HepG2 (cell line): ENCODE data around the gene KISS1. TPM values are rescaled to one million over a fixed set of nuclear protein-coding genes. Genes with fewer than 3 reads are reported as not detected.

Experiments used
- AHDC1 ChIP-seq: sonication (generic); formaldehyde crosslinking; IDR thresholded peaks from 2 replicates; pipeline ENCODE4 v1.5.1; 2020; ENCODE audit warnings: mild to moderate bottlenecking, missing genetic modification reagents, borderline replicate concordance
- CEBPG ChIP-seq: IDR thresholded peaks from 2 replicates; pipeline ENCODE4 v1.6.1; 2016
- CREB1 ChIP-seq, 2 experiments: fragments of 450-650 bp in 1 of 2; IDR thresholded peaks; 2 replicates each; pipeline ENCODE4 v1.6.1; 2016 to 2017; ENCODE audit warnings: control low read depth in 1 of 2, mild to moderate bottlenecking in 1 of 2, missing compliant biosample characterization in 1 of 2, missing genetic modification characterization in 1 of 2
- CREM ChIP-seq, 2 experiments: sonication (generic) in 1 of 2; formaldehyde crosslinking in 1 of 2; IDR thresholded peaks; 2 replicates each; pipeline versions ENCODE4 v1.4.0 to v1.6.1; 2016 to 2020; ENCODE audit warnings: antibody characterized with exemption in 1 of 2, mild to moderate bottlenecking in 1 of 2, missing genetic modification reagents in 1 of 2
- ELF3 ChIP-seq: IDR thresholded peaks from 2 replicates; pipeline ENCODE4 v1.6.1; 2016; ENCODE audit warnings: missing genetic modification reagents, missing compliant biosample characterization
- EP300 ChIP-seq, 3 experiments: sonication (generic) in 1 of 3; formaldehyde crosslinking in 1 of 3; IDR thresholded peaks; 2 replicates each; pipeline versions ENCODE4 v1.5.1 to v1.6.1; 2011 to 2020; ENCODE audit warnings: low read depth in 2 of 3, low read length in 2 of 3, borderline replicate concordance in 1 of 3, improper control_type of control experiment in 1 of 3, mild to moderate bottlenecking in 1 of 3, missing genetic modification reagents in 1 of 3, moderate library complexity in 1 of 3
- ETV5 ChIP-seq: IDR thresholded peaks from 2 replicates; pipeline ENCODE4 v1.6.1; 2018; ENCODE audit warnings: missing biosample characterization, missing genetic modification reagents, inconsistent platforms, borderline replicate concordance
- HMG20A ChIP-seq: IDR thresholded peaks from 2 replicates; pipeline ENCODE4 v1.6.1; 2016; ENCODE audit warnings: borderline replicate concordance
- MXD3 ChIP-seq: IDR thresholded peaks from 2 replicates; pipeline ENCODE4 v1.6.1; 2016; ENCODE audit warnings: mild to moderate bottlenecking, missing biosample characterization, missing genetic modification reagents
- NR2F1 ChIP-seq, 2 experiments: fragments of 450-650 bp in 1 of 2; formaldehyde crosslinking in 1 of 2; IDR thresholded peaks; 2 replicates each; pipeline versions ENCODE4 v1.5.0 to v1.6.1; 2016 to 2020; ENCODE audit warnings: mild to moderate bottlenecking in 1 of 2, missing compliant biosample characterization in 1 of 2, missing genetic modification reagents in 1 of 2, moderate library complexity in 1 of 2
- SNAI1 ChIP-seq: sonication (generic); formaldehyde crosslinking; IDR thresholded peaks from 2 replicates; pipeline ENCODE4 v1.5.0; 2020; ENCODE audit warnings: mild to moderate bottlenecking, missing genetic modification reagents, borderline replicate concordance
- SOX13 ChIP-seq, 3 experiments: fragments of 450-650 bp in 1 of 3; sonication (generic) in 1 of 3; formaldehyde crosslinking in 1 of 3; IDR thresholded peaks in 2 of 3; conservative IDR thresholded peaks in 1 of 3; 2 replicates each; pipeline versions ENCODE4 v1.5.0 to v1.6.1; 2016 to 2020; ENCODE audit warnings: antibody characterized with exemption in 1 of 3, mild to moderate bottlenecking in 1 of 3, missing compliant biosample characterization in 1 of 3, missing genetic modification reagents in 1 of 3, moderate library complexity in 1 of 3
- SOX6 ChIP-seq, 2 experiments: fragments of 450-650 bp in 1 of 2; sonication (generic) in 1 of 2; formaldehyde crosslinking in 1 of 2; IDR thresholded peaks; 2 replicates each; pipeline versions ENCODE4 v1.4.0 to v1.6.1; 2017 to 2020; ENCODE audit warnings: antibody characterized with exemption in 1 of 2, mild to moderate bottlenecking in 1 of 2, missing genetic modification reagents in 1 of 2
- TBL1XR1 ChIP-seq: fragments of 150-350 bp; IDR thresholded peaks from 2 replicates; pipeline ENCODE4 v1.6.1; 2014; ENCODE audit warnings: borderline replicate concordance, low read length; ENCODE audit not compliant: partially characterized antibody
- TCF7 ChIP-seq: sonication (generic); IDR thresholded peaks from 2 replicates; pipeline ENCODE4 v1.6.1; 2016; ENCODE audit warnings: antibody characterized with exemption, low read depth
- TEAD3 ChIP-seq: optimal IDR thresholded peaks from 2 replicates; pipeline ENCODE3; 2016; ENCODE audit warnings: borderline replicate concordance
- TFE3 ChIP-seq: IDR thresholded peaks from 2 replicates; pipeline ENCODE4 v1.6.1; 2016
- ZNF441 ChIP-seq: sonication (generic); formaldehyde crosslinking; IDR thresholded peaks from 2 replicates; pipeline ENCODE4 v1.7.0; 2021; ENCODE audit warnings: missing genetic modification reagents, borderline replicate concordance
- polyA plus RNA-seq, 8 experiments: library from polyadenylated mRNA; depleted of rRNA in 3 of 8; stranded (reverse) in 7 of 8; unstranded in 1 of 8; fragments of >200 nt; fragmentation: Illumina TruSeq in 4 of 8; extraction: Trizol in 4 of 8; gene quantifications; 2 replicates each; pipeline versions ENCODE4 v1.2.1 to v1.2.3, GENCODE V29; 2011 to 2016; ENCODE audit warnings: low read depth in 4 of 8, missing spikeins in 1 of 8, mixed read lengths in 1 of 8; ENCODE audit not compliant: insufficient read depth in 1 of 8
- total RNA-seq, 5 experiments: library from RNA; depleted of rRNA; stranded (reverse); fragments of >200 nt; fragmentation: Illumina TruSeq; extraction: Trizol; gene quantifications; 2 replicates each; pipeline ENCODE4 v1.2.3, GENCODE V29; 2016; ENCODE audit warnings: low read depth in 1 of 5

Gene KISS1
- total and polyA plus RNA-seq, 2 of the 13 experiments (the other 11 are each of a cell fraction or from before 2014, with no cell fraction given), result 0.24 to 0.80 TPM

GRCh38 chr1:204171751-204172178, 24.5 kb downstream of the KISS1 start (continued):
- TF ChIP-seq AHDC1 (peak; percentile 30; the same call in 1 of the 2 replicates), SOX6 (IDR thresholded peaks at IDR 0.05) (no peak), SOX6 (CRISPR knock-in tag; IDR thresholded peaks at IDR 0.05) (peak; percentile 77), TEAD3 (CRISPR knock-in tag) (peak; percentile 12), MXD3 (CRISPR knock-in tag) (no peak), TBL1XR1 (peak; percentile 23), SOX13 (IDR thresholded peaks at IDR 0.05) (no peak), SOX13 (CRISPR knock-in tag; conservative IDR thresholded peaks at IDR 0.05 in 1 of 2, IDR thresholded peaks at IDR 0.05 in 1 of 2) (peak in 1 of 2 experiments; percentile 82; a peak in 2 of 4 replicates), EP300 (IDR thresholded peaks at IDR 0.05; ENCODE audit: low read depth in 2 of 2, low read length in 2 of 2) (peak in 1 of 2 experiments; percentile 42; a peak in 1 of 4 replicates), EP300 (CRISPR knock-in tag; IDR thresholded peaks at IDR 0.05; ENCODE audit: borderline replicate concordance) (no peak), TFE3 (no peak), ETV5 (peak; percentile 72; the same call in 1 of the 2 replicates), NR2F1 (CRISPR knock-in tag; IDR thresholded peaks at IDR 0.05) (peak in 1 of 2 experiments; percentile 58; a peak in 1 of 4 replicates), TCF7 (peak; percentile 80), CREB1 (IDR thresholded peaks at IDR 0.05) (no peak), CREB1 (CRISPR knock-in tag; IDR thresholded peaks at IDR 0.05) (0 out of 2 replicates have a peak, but pooled peaks have one; percentile 19), CEBPG (CRISPR knock-in tag) (peak; percentile 62), CREM (IDR thresholded peaks at IDR 0.05) (0 out of 2 replicates have a peak, but pooled peaks have one; percentile 16), CREM (CRISPR knock-in tag; IDR thresholded peaks at IDR 0.05) (no peak), SNAI1 (CRISPR knock-in tag) (no peak), ZNF441 (CRISPR knock-in tag) (no peak), ELF3 (CRISPR knock-in tag) (0 out of 2 replicates have a peak, but pooled peaks have one; percentile 14), HMG20A (peak; percentile 44; the same call in 1 of the 2 replicates)
